HFFc6 (cell line): ENCODE results near the gene ADCY2. TPM values are rescaled to one million over a fixed set of nuclear protein-coding genes. Genes with fewer than 3 reads are reported as not detected.

Experiments
- DNase-seq: peaks from one replicate; pipeline ENCODE4 v3.0.0-alpha.2; 2018
- H3K27ac Mint-ChIP-seq: 2 replicates; pipeline ENCODE4 v1.8.0; 2020; ENCODE audit warnings: mild to moderate bottlenecking, mixed read lengths
- H3K27me3 Mint-ChIP-seq: 2 replicates; pipeline ENCODE4 v1.8.0; 2021; ENCODE audit warnings: mild to moderate bottlenecking, moderate library complexity, mixed read lengths; ENCODE audit not compliant: insufficient read depth
- H3K36me3 Mint-ChIP-seq: 2 replicates; pipeline ENCODE4 v1.8.0; 2021; ENCODE audit warnings: low read depth, mixed read lengths
- H3K4me1 Mint-ChIP-seq: 2 replicates; pipeline ENCODE4 v1.8.0; 2020; ENCODE audit warnings: low read depth, mixed read lengths
- H3K4me3 Mint-ChIP-seq: 2 replicates; pipeline ENCODE4 v1.8.0; 2020; ENCODE audit warnings: mild to moderate bottlenecking, moderate library complexity, mixed read lengths
- H3K9me3 Mint-ChIP-seq: 2 replicates; pipeline ENCODE4 v1.8.0; 2020; ENCODE audit warnings: mild to moderate bottlenecking, mixed read lengths
- total RNA-seq, 6 experiments: library from RNA; stranded (reverse); fragmentation: NEBNext Ultra II Directional; extraction: Animal tissue kit (Norgen Biotek cat#: 25700); gene quantifications; 2 replicates in 1 of 6; 3 replicates in 5 of 6; pipeline ENCODE4 v1.2.3, GENCODE V29; 2021
- TF ChIP-seq, protein P1 (sequence below): fragments of 200-600 bp; sonication (generic); IDR thresholded peaks from 2 replicates; pipeline ENCODE4 v1.5.0; 2021; ENCODE audit warnings: antibody characterized with exemption, mild to moderate bottlenecking

Gene ADCY2
- total RNA-seq, 6 experiments from 2014 or later: not detected

DNA sequence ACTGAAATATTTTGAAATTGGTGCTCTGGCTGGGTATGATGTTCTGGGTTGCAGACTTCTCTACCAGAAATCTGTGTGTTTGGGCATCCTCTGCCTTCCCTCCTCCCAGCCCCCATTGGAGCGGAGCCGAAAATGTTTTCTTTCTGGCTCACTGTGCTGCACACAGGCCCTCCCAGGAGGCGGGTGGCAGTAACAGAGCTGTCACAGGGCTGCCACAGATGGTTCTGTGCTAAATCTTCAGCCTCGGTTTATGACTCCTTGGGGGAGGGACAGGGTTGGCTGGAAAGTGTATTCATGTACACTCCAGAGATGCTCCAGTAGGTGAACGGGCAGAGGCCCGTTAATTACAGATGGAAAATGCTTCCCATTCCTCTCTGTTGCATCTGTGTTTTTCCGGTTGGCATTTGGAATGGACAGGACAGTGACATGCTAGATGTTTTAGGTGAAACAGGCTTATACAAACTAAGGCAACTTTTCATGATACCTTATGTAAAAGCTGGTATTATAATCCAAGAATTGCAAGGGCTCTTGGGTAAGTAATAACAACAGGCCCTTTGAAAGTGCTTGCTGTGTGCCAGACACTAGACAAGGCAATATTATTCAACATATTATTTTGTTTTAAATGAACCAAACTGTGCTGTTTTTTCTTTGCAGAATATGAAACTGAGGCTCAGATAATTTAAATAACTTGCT lies 180.2 kb downstream of the ADCY2 start:
- peaks cover 51% of the 10 kb centered on the region for H3K9me3 Mint-ChIP-seq
- H3K36me3 Mint-ChIP-seq: peaks cover 4% of the 10 kb centered on the region; the same call in 1 of the 2 replicates
- H3K4me3 Mint-ChIP-seq: no peak overlapping the region
- H3K27me3 Mint-ChIP-seq: no peaks in the 10 kb centered on the region
- no peak overlapping the region for H3K27ac Mint-ChIP-seq
- DNase-seq: no peak
- TF ChIP-seq, protein P1, sequence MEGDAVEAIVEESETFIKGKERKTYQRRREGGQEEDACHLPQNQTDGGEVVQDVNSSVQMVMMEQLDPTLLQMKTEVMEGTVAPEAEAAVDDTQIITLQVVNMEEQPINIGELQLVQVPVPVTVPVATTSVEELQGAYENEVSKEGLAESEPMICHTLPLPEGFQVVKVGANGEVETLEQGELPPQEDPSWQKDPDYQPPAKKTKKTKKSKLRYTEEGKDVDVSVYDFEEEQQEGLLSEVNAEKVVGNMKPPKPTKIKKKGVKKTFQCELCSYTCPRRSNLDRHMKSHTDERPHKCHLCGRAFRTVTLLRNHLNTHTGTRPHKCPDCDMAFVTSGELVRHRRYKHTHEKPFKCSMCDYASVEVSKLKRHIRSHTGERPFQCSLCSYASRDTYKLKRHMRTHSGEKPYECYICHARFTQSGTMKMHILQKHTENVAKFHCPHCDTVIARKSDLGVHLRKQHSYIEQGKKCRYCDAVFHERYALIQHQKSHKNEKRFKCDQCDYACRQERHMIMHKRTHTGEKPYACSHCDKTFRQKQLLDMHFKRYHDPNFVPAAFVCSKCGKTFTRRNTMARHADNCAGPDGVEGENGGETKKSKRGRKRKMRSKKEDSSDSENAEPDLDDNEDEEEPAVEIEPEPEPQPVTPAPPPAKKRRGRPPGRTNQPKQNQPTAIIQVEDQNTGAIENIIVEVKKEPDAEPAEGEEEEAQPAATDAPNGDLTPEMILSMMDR: no peak
- no peaks in the 10 kb centered on the region for H3K4me1 Mint-ChIP-seq

GRCh38 chr5:7577381-7577780 lies 181.4 kb downstream of the ADCY2 start:
- Mint-ChIP-seq H3K27ac (no peak overlapping the region), H3K4me3 (no peak overlapping the region), H3K9me3 (peaks cover 47% of the 10 kb centered on the region), H3K27me3 (no peaks in the 10 kb centered on the region), H3K4me1 (no peaks in the 10 kb centered on the region), H3K36me3 (peaks cover 4% of the 10 kb centered on the region; the same call in 1 of the 2 replicates)
- no peak for DNase-seq
- TF ChIP-seq, protein P1: no peak

DNA sequence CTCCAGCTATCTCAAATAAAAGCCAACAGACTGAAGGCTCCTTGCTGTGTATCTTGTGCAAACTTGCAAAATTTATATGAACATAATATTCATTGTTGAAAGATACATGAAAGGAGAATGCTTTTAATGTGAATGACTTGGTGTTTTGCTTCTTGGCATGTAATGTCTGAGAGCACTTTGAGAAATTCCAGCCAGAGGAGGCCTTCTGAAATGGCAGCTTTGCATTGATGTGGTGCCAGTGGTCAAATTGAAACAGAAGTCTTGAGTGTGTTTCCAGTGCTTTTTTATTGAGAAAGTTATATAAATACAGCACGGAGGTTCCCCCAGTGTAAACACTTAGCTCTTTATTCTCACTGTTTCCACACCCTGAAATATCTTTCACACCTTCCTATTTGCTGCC lies 182.1 kb downstream of the ADCY2 start:
- no peak for DNase-seq
- H3K4me3 Mint-ChIP-seq: no peak overlapping the region
- H3K27ac Mint-ChIP-seq: no peak overlapping the region
- no peaks in the 10 kb centered on the region for H3K27me3 Mint-ChIP-seq
- no peaks in the 10 kb centered on the region for H3K4me1 Mint-ChIP-seq
- peaks cover 43% of the 10 kb centered on the region for H3K9me3 Mint-ChIP-seq
- TF ChIP-seq, protein P1: no peak
- peaks cover 4% of the 10 kb centered on the region; the same call in 1 of the 2 replicates for H3K36me3 Mint-ChIP-seq

GRCh38 chr5:7584749-7585148 lies 188.8 kb downstream of the ADCY2 start:
- DNase-seq: no peak
- Mint-ChIP-seq H3K9me3 (peaks cover 47% of the 10 kb centered on the region), H3K4me3 (no peak overlapping the region), H3K36me3 (no peaks in the 10 kb centered on the region), H3K4me1 (no peaks in the 10 kb centered on the region), H3K27ac (no peak overlapping the region), H3K27me3 (no peaks in the 10 kb centered on the region)
- TF ChIP-seq, protein P1: no peak

GRCh38 chr5:7585807-7586206 lies 189.9 kb downstream of the ADCY2 start:
- Mint-ChIP-seq H3K4me1 (no peaks in the 10 kb centered on the region), H3K36me3 (no peaks in the 10 kb centered on the region), H3K27ac (no peak overlapping the region), H3K9me3 (peaks cover 43% of the 10 kb centered on the region), H3K4me3 (no peak overlapping the region), H3K27me3 (no peaks in the 10 kb centered on the region)
- TF ChIP-seq, protein P1: no peak
- no peak for DNase-seq
